Measurements from ENCODE around the gene CD151.

GRCh38 chr11:802693-803466, 29.9 kb upstream of the CD151 start:
- no peak for TF ChIP-seq TCF7L2 (IDR thresholded peaks at IDR 0.05; ENCODE audit: borderline replicate concordance, extremely low read depth, insufficient read depth, insufficient read length)
- no peak for TF ChIP-seq CTCF (IDR thresholded peaks at IDR 0.05 in 2 of 3, conservative IDR thresholded peaks at IDR 0.05 in 1 of 3; ENCODE audit: borderline replicate concordance in 1 of 3, insufficient read depth in 1 of 3, low read depth in 2 of 3, low read length in 2 of 3)
- TF ChIP-seq POLR2A (IDR thresholded peaks at IDR 0.05; ENCODE audit: borderline replicate concordance, extremely low read depth, insufficient read depth, insufficient read length): no peak
- TF ChIP-seq EZH2phosphoT487 (IDR thresholded peaks at IDR 0.05; ENCODE audit: borderline replicate concordance): no peak
- TF ChIP-seq REST (IDR thresholded peaks at IDR 0.05; ENCODE audit: low read depth): no peak
- TF ChIP-seq POLR2AphosphoS5 (IDR thresholded peaks at IDR 0.05; ENCODE audit: low read depth, low read length): no peak
- no peak for TF ChIP-seq ELF1 (IDR thresholded peaks at IDR 0.05; ENCODE audit: borderline replicate concordance, low read depth)
- TF ChIP-seq ZNF274 (IDR thresholded peaks at IDR 0.05; ENCODE audit: low read depth, low read length): no peak
- no peak for TF ChIP-seq ZBTB33 (IDR thresholded peaks at IDR 0.05; ENCODE audit: extremely low read depth, insufficient replicate concordance, low read length)
- TF ChIP-seq SIN3A (IDR thresholded peaks at IDR 0.05; ENCODE audit: low read depth): no peak
- TF ChIP-seq ZFX (IDR thresholded peaks at IDR 0.05): no peak
